Measurements from ENCODE around the gene TMCO5A. TPM values are rescaled to one million over a fixed set of nuclear protein-coding genes. Genes with fewer than 3 reads are reported as not detected.

Gene TMCO5A
- total and polyA plus RNA-seq, 2 donors (not counting 3 experiments of a cell fraction or from before 2014, with no cell fraction given) = not detected

DNA sequence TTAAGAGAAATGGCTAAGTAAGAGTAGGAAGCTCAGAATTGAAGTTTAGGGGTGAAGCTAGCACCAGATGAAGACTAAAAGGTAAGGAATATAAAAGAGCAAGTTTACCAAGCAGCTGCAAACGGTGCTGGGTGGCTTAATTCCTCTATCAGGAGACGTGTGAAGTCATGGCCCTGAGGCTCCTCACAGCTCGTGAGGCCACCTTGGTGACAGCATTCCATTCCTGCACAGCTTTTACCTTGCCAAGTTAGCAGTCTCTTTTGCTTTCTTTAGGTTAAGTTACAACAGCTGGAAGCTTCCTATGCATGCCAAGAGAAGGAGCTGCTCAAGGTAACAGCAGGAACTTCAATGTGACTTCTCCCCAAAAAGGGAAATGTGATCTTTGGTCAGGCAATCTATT is 6.4 kb downstream of the TMCO5A start:
- DNase-seq (ENCODE audit: low read depth, low spot score) (no peak), FAIRE-seq (no peak)
- H3K4me2 ChIP-seq (ENCODE audit: insufficient read depth, low read length) = no peak overlapping the region
- TF ChIP-seq, protein P1, sequence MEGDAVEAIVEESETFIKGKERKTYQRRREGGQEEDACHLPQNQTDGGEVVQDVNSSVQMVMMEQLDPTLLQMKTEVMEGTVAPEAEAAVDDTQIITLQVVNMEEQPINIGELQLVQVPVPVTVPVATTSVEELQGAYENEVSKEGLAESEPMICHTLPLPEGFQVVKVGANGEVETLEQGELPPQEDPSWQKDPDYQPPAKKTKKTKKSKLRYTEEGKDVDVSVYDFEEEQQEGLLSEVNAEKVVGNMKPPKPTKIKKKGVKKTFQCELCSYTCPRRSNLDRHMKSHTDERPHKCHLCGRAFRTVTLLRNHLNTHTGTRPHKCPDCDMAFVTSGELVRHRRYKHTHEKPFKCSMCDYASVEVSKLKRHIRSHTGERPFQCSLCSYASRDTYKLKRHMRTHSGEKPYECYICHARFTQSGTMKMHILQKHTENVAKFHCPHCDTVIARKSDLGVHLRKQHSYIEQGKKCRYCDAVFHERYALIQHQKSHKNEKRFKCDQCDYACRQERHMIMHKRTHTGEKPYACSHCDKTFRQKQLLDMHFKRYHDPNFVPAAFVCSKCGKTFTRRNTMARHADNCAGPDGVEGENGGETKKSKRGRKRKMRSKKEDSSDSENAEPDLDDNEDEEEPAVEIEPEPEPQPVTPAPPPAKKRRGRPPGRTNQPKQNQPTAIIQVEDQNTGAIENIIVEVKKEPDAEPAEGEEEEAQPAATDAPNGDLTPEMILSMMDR (IDR thresholded peaks at IDR 0.05; ENCODE audit: extremely low read depth in 1 of 2, insufficient read depth in 1 of 2, low read depth in 1 of 2, low read length in 2 of 2) = no peak
- TF ChIP-seq POLR2AphosphoS5 (IDR thresholded peaks at IDR 0.05; ENCODE audit: insufficient read depth, low read depth, low read length) (no peak), JUN (IDR thresholded peaks at IDR 0.05; ENCODE audit: borderline replicate concordance, insufficient read depth, insufficient read length, low read depth) (no peak), POLR2A (IDR thresholded peaks at IDR 0.05; ENCODE audit: low read depth, low read length) (no peak), GATA2 (IDR thresholded peaks at IDR 0.05; ENCODE audit: insufficient read depth, insufficient read length, low read depth, low read length) (no peak), FOS (IDR thresholded peaks at IDR 0.05; ENCODE audit: borderline replicate concordance, insufficient read depth, low read length) (no peak), EZH2 (IDR thresholded peaks at IDR 0.05; ENCODE audit: borderline replicate concordance, low read depth, low read length, severe bottlenecking) (no peak), MYC (IDR thresholded peaks at IDR 0.05; ENCODE audit: low read depth, low read length) (no peak)
- dilution Hi-C loops (cut with MboI; ENCODE audit: extremely low pct_ligation_motif_present, low sequenced_read_pairs) = no loop called here
- no peaks in the 10 kb centered on the region for H3K36me3 ChIP-seq (ENCODE audit: control insufficient read depth in 2 of 2, extremely low read depth in 1 of 2, insufficient read depth in 2 of 2, low read length in 2 of 2)
- H3K79me2 ChIP-seq (ENCODE audit: control insufficient read depth, insufficient read depth, low read length) = no peaks in the 10 kb centered on the region
- intact Hi-C loops (cut with micrococcal nuclease) = no loop called here
- no peaks in the 10 kb centered on the region for H3K9me1 ChIP-seq (replicated peaks; ENCODE audit: control insufficient read depth, extremely low read depth, insufficient read depth, low read length)
- H2AFZ ChIP-seq (ENCODE audit: low read depth, low read length) = no peak overlapping the region
- BruUV-seq (replicated peaks) = no TSS peak
- no peak overlapping the region for H3K27ac ChIP-seq (ENCODE audit: insufficient read depth, low read depth, low read length)
- H3K4me1 ChIP-seq (ENCODE audit: control insufficient read depth, extremely low read depth, insufficient read depth, low read length) = no peaks in the 10 kb centered on the region
- no peak overlapping the region for H3K9ac ChIP-seq (replicated peaks; ENCODE audit: extremely low read depth, insufficient read depth, low read length)
- CTCF ChIA-PET = interaction anchor here (0.6 to 1.7 kb wide), 3 partner anchors 50 to 340 kb away, joined by 3 read pairs; no protein-coding TSS in a partner anchor
- POLR2A ChIA-PET = no interaction called here
- no peak overlapping the region for H3K4me3 ChIP-seq (replicated peaks in 1 of 3; ENCODE audit: insufficient read depth in 1 of 3, low read depth in 1 of 3, low read length in 3 of 3)
- H3K9me3 ChIP-seq (replicated peaks; ENCODE audit: control insufficient read depth, insufficient read depth, low read length) = no peaks in the 10 kb centered on the region
- no peaks in the 10 kb centered on the region for H4K20me1 ChIP-seq (replicated peaks; ENCODE audit: control insufficient read depth, extremely low read depth, insufficient read depth, low read length)
- peaks cover 5 to 18% of the 10 kb centered on the region in 2 experiments for H3K27me3 ChIP-seq (ENCODE audit: control insufficient read depth in 2 of 2, insufficient read depth in 2 of 2, low read length in 2 of 2)

All from endothelial cell of umbilical vein (primary cell).